ENCODE measurements around the gene HOXD8. TPM values are rescaled to one million over a fixed set of nuclear protein-coding genes. Genes with fewer than 3 reads are reported as not detected.
A peak's percentile ranks its signal among the peaks of the same experiment; 100 is the strongest.

Gene HOXD8
- total and polyA plus RNA-seq, 3 donors from 2014 or later, result 36.6 to 41.2 (median 39.8) TPM

DNA sequence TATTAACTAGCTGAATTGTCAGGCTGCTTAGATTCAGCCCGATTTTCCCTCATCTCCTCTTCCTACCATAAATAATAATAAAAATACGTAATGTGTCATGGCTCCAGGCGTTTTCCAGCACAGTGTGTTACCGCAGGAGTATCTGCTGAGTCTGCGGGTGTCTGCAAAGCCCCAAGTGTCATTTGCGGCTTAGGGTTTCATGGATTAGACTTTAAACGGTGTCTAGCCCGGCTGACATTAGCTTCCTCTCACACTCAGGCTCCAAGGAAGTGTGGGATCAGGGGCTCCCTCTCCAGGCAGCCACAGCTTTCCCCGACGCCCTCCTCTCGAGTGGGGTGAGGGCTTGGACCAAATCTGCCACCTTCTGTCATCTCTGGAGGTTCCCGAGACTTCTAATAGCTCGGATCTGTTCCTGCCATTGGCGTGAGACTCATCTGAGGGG is 44.9 kb downstream of the HOXD8 start:
- intact Hi-C loops (cut with DNase I; ENCODE audit: low total_unique reads), result no loop called here
- no peaks in the 10 kb centered on the region for H3K27me3 ChIP-seq
- peak overlapping the region; percentile 39 to 52 for H3K4me3 ChIP-seq
- no peak for TF ChIP-seq POLR2A (IDR thresholded peaks at IDR 0.05)
- TF ChIP-seq, protein P1, sequence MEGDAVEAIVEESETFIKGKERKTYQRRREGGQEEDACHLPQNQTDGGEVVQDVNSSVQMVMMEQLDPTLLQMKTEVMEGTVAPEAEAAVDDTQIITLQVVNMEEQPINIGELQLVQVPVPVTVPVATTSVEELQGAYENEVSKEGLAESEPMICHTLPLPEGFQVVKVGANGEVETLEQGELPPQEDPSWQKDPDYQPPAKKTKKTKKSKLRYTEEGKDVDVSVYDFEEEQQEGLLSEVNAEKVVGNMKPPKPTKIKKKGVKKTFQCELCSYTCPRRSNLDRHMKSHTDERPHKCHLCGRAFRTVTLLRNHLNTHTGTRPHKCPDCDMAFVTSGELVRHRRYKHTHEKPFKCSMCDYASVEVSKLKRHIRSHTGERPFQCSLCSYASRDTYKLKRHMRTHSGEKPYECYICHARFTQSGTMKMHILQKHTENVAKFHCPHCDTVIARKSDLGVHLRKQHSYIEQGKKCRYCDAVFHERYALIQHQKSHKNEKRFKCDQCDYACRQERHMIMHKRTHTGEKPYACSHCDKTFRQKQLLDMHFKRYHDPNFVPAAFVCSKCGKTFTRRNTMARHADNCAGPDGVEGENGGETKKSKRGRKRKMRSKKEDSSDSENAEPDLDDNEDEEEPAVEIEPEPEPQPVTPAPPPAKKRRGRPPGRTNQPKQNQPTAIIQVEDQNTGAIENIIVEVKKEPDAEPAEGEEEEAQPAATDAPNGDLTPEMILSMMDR (IDR thresholded peaks at IDR 0.05), result no peak
- peaks cover 45% of the 10 kb centered on the region for H3K4me1 ChIP-seq
- no peaks in the 10 kb centered on the region for H3K9me3 ChIP-seq
- H3K27ac ChIP-seq, result peak overlapping the region; percentile 71 to 76
- DNase-seq, result no peak
- H3K36me3 ChIP-seq (ENCODE audit: low read depth, missing control alignments), result no peaks in the 10 kb centered on the region
- WGBS, 2 donors, result 7 to 10% methylated on average over 7 to 14 of the region's 14 CpGs

DNA sequence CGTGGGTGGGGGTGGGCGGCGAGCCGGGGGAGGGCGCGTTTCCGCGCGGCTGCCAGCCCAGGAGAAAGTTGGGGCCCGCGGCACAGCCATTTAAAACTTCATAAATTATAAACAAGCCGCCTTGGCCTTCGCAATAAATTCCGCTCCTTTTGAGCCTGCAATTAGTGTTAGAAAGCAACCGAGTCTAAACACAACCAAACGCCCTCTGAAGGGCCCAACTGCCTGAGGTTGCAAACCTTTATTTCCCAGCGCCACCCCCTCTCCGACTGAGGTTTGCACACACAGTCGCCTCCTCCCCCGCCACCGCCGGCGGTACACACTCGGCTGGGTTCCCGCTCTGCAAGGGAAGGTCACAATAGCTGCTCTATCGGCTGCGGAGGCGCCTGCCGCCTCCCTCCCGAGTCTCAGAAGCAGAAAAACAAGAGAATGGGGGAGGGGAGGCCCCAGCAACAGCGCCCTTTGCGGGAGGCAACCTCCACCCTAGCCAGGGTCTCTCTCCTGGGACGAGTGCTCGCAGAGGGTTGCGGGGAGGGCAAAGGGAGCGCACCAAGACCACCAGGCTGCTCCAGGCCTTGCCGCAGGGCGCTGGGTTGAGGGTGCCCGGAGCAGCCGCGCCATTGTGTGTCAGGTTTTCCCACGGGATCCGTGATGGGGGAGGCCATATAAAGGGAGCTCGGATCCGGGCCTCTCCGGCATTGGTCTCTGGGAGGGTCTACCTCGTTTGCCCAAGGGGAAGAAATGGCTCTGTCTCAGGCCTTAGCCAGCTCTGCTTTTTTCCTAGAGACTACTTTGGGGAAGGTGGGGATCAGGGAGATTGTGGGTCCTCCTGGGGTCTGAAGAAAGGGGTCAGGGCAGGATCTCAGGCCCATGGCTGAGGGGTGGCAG is 45.6 kb downstream of the HOXD8 start:
- H3K4me3 ChIP-seq, result peak overlapping the region; percentile 39 to 52
- H3K9me3 ChIP-seq, result no peaks in the 10 kb centered on the region
- intact Hi-C loops (cut with DNase I; ENCODE audit: low total_unique reads), result no loop called here
- whole genome bisulfite sequencing, 2 donors, result 7% methylated on average over 27 to 47 of the region's 47 CpGs
- no peaks in the 10 kb centered on the region for H3K36me3 ChIP-seq (ENCODE audit: low read depth, missing control alignments)
- H3K27me3 ChIP-seq, result no peaks in the 10 kb centered on the region
- TF ChIP-seq, protein P1 (IDR thresholded peaks at IDR 0.05), result no peak
- TF ChIP-seq POLR2A (IDR thresholded peaks at IDR 0.05), result no peak
- H3K4me1 ChIP-seq, result peaks cover 40% of the 10 kb centered on the region
- peak overlapping the region; percentile 71 to 76 for H3K27ac ChIP-seq
- DNase-seq, result peak; percentile 77

DNA sequence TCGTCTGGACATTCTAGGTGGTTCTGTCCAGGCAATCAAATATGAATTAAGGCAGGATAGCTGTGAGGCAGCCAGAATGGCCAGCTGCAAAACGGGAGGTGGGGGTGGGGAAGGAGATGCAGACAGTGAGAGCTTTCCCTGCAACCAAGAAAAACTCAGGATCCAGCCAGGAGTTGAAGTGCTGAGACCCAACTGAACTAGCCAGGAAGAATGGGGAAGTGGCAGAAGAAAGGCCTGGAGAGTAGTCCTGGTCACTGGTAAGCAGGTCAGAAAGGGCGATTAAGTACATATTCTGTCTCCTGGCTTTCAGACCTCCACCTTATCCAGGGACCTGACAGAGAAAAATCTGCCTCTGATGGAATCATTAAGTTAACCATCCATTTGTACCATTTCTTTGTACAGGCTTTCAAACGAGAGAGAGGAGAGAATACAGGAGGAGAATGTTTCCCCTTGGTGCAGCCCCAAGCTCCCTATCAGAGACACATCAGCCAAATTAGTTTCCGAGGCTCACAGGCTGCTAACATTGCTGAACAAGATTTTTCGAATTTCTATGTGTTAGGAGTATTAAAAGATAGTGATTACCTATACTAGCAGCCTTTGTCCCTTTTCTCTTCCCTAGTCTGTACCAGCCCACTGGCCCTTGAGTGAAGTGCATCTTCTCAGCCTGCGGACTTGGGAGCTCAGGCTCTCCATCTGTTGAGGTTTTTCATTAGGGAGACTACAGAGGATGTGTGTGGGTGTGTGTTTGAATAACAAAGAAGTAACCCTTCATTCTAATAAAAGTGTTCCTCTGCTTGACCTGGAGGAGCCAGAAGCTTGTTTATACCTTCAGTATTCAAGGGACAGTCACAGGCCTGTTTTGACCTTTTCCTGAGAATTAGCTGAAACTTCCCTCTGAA is 46.5 kb downstream of the HOXD8 start:
- Histone ChIP-seq H3K27ac (peak overlapping the region; percentile 71 to 76), H3K4me3 (no peak overlapping the region), H3K36me3 (ENCODE audit: low read depth, missing control alignments) (no peaks in the 10 kb centered on the region), H3K9me3 (no peaks in the 10 kb centered on the region), H3K27me3 (no peaks in the 10 kb centered on the region), H3K4me1 (peaks cover 32% of the 10 kb centered on the region)
- intact Hi-C loops (cut with DNase I; ENCODE audit: low total_unique reads), result no loop called here
- DNase-seq, result no peak
- TF ChIP-seq, protein P1 (IDR thresholded peaks at IDR 0.05), result no peak
- TF ChIP-seq POLR2A (IDR thresholded peaks at IDR 0.05), result no peak
- 50 to 56% methylated on average over 6 to 7 of the region's 7 CpGs for WGBS, 2 donors

DNA sequence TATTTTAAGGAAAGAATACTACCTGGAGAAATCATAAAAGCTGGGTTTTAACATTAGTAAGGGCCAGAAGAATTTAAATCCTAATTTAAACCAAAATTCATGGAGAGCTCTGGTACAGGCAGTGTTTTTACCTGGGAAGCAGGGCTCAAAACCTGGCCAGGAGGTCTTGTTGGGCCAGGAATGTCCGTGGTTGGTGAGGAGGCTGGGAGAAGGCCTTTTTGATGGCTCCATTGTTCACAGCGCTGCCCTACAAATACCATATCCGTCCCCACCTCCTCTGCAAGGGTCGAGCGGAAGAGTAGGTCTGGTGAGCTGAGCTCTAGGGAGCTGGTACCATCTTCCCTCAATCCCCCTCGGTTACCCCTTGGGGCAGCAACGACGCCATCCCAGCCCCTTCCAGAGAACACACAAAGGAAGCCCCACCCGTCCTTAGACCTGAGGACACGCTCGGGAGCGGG is 48.1 kb downstream of the HOXD8 start:
- Histone ChIP-seq H3K27ac (peak overlapping the region; percentile 4 to 76), H3K4me3 (peak overlapping the region; percentile 48 to 60), H3K36me3 (ENCODE audit: low read depth, missing control alignments) (no peaks in the 10 kb centered on the region), H3K27me3 (no peaks in the 10 kb centered on the region), H3K4me1 (peaks cover 28% of the 10 kb centered on the region), H3K9me3 (no peaks in the 10 kb centered on the region)
- DNase-seq, result no peak
- no peak for TF ChIP-seq POLR2A (IDR thresholded peaks at IDR 0.05)
- TF ChIP-seq, protein P1 (IDR thresholded peaks at IDR 0.05), result no peak
- intact Hi-C loops (cut with DNase I; ENCODE audit: low total_unique reads), result no loop called here
- 15 to 37% methylated on average over 6 to 10 of the region's 12 CpGs for WGBS, 2 donors

All from testis (tissue), 3 donors.